ENCODE results near the gene SLC35F2. TPM values are rescaled to one million over a fixed set of nuclear protein-coding genes. Genes with fewer than 3 reads are reported as not detected.
"Not testable (repeated sequence)": the region's sequence is repeated elsewhere in the genome, so short reads cannot be mapped to it uniquely, and the experiment has no call there.

The SLC35F2 gene
- polyA plus RNA-seq, 4 donors, result 13.5 to 15.6 (median 14.7) TPM

DNA sequence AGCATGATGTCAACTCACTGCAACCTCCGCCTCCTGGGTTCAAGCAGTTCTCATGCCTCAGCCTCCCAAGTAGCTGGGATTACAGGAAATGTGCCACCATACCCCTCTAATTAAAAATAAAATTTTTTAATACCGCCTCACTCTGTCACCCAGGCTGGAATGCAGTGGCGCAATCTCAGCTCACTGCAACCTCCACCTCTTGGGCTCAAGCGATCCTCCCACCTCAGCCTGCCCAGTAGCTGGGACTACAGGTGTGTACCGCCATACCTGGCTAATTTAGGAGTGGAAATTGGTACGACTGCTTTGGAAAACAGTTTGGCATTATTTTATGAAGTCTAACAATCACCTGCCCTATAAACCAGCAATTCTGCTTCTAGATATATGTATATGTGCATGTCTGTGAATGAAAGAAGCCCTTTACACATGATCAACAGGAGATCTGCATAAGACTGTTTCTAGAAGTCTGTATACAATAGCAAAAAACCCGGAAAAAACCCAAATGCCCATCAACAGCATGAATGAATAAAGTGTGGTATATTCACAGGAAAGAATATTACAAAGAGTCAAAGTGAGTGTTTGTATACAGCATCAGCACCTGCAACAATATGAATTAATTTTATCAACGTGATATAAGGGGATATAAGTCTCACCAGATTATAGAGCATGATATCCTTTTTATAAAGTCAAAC, 16.0 kb downstream of the SLC35F2 start:
- no peak for DNase-seq (ENCODE audit: low read depth in 4 of 4, low spot score in 2 of 4)

DNA sequence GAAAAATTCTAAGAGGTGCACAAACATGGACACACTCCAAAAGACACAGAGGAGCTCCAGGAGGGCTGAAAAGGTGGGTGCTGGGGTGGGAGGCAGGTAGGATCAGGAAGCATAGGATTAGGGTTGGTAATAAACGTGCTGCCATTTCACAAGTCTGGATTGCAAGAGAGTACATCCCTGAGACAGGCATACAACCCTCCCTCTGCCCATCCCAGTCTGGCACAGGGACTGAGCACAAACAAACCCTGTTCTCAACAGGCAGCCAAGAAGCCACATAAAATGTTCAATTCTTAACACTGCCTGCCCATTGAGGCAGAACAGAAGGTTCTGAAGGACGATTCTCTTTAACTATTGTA, 18.5 kb downstream of the SLC35F2 start:
- no peak for DNase-seq (ENCODE audit: low read depth in 4 of 4, low spot score in 2 of 4)

DNA sequence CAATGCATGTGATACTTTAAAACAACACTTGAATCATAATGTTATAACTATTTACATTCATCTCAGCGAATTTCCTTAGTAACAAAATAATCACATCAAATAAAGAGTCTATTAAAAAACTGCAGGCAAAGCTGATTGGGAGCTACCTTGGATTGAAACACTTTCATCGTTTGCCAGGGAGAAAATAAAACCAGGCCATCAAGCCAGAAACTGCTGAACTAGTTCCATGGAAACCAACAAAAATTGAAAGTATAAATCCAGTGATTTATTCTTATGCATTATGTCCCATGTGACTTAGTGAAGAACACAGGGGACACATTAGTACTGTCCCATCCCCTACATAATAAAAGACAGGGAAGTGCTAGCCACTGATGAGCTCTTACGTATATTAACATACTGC, 21.7 kb downstream of the SLC35F2 start:
- DNase-seq (ENCODE audit: low read depth in 4 of 4, low spot score in 2 of 4), result no peak

DNA sequence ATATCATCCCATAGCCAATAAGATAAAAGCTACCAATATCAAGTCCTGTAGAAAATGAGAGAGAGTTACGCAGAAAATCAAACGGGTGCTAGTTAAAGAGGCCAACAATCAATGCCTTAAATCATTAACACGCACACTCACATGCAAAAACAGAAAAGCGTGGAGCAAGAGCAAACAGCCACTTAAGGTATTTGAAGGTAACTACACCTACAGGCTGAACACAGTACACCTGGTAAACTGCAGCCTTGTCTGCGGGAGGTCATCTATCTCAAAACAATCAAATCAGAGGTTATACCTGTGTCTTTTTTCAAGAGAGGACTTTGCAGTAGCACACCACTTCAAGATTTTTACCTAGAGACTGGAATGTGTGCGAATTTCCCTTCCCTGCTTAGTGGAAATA, 23.6 kb downstream of the SLC35F2 start:
- DNase-seq (ENCODE audit: low read depth in 4 of 4, low spot score in 2 of 4), result no peak

DNA sequence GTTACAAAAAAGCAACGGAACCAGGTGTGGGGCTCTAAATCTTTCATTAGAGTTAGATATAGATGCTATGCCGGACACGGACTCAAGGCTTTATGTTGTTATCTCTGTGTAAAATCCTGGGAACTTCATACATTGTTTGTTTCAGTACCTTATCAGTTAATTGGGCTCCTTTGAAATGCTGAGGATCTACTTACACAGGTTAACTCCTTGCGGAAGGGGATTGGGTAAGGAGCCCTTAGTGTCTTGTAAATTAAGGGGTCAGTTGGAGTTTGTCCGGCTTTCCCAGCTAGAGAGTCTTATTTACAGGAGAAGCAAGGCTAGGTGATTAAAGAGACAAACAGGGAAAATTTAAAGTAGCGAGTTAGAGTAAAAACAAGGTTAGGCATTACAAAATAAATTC, 24.7 kb downstream of the SLC35F2 start:
- DNase-seq (ENCODE audit: low read depth in 4 of 4, low spot score in 2 of 4), result not testable (repeated sequence)

DNA sequence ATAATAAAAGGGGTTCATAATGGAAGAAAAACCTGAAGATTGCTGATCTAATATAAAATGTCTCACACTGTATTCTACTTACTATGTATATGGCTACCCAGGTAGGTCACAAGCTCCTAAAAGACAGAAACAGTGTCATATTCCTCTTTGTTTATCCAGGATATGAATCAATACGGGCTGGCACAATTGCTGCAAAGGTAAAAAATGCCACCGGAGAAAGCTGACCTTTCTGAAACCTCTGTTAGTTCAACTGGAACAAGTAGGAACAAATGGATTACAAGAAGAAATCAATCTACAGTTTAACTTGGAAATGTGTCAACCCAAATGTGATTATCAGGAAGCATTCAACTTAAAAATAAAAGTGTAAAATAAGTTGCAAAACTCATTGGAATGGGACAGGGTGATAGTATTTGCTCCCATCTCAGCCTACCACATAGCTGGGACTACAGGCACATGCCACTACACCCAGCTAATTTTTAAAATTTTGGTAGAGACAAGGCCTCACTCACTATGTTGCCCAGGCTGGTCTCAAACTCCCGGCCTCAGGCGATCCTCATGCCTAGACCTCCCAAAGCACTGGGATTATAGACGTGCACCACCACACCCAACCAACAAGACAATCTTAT, 27.6 kb downstream of the SLC35F2 start:
- DNase-seq (ENCODE audit: low read depth in 4 of 4, low spot score in 2 of 4), result no peak

DNA sequence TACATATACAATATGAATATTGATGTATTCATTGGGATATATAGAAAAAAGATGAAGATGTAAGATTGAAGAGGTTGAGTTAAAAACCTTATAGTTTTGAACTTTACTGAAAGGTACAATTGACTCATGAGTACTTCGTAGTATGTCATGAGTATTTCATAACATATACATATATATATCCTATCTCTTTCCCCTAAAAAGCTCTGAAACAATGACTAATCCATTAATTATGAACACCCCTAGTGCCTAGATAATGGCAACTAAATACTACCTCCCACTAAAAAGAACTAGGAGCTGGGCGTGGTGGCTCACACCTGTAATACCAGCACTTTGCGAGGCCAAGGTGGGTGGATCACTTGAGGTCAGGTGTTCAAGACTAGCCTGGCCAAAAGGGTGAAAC, 31.5 kb downstream of the SLC35F2 start:
- DNase-seq (ENCODE audit: low read depth in 4 of 4, low spot score in 2 of 4), result no peak

DNA sequence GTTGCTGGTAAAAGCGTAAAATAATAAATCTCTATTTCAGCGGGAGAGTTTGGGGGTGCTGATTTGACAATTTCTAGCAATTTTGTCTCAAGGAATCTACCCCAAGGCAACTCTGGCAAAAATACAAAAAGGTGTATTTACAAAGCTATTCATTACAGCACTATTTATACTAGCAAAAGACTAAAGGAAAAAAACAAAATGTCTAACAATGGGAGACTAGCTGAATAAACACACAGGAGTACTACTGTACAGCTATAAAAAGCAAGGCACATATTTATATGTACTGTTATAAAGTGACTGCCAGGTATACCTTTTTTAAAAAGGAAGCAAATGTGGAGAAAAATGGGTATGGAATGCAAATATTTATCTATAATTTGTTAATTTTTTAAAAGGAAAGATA, 32.7 kb downstream of the SLC35F2 start:
- no peak for DNase-seq (ENCODE audit: low read depth in 4 of 4, low spot score in 2 of 4)

DNA sequence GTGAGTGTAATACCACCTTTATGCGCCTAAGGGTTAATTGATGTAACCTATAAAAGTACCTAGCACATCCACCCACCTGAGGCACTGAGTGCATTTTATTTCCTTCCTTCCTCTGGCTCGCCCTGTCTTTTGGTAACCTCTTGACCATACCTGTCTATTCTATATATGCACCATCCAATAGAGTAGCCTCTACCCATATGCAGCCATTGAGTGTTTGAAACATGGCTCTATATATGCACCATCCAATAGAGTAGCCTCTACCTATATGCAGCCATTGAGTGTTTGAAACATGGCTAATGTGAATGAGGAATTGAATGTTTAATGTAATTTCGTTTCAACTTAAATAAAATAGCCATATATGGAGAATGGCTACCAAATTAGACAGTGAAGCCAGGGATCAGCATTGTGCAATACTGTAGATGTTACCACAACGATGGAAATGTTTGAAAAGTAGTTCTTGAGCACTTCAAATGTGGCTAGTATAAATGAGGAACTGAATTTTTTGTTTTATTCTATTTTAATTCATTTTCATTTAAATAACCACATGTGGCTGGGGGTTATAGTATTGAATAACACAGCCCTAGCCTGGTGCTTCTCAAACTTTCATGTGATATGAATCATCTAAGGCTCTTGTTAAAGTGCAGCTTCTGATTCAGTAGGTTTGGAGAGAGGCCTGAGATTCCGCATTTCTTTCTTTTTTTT, 33.8 kb downstream of the SLC35F2 start:
- DNase-seq (ENCODE audit: low read depth in 4 of 4, low spot score in 2 of 4), result no peak

DNA sequence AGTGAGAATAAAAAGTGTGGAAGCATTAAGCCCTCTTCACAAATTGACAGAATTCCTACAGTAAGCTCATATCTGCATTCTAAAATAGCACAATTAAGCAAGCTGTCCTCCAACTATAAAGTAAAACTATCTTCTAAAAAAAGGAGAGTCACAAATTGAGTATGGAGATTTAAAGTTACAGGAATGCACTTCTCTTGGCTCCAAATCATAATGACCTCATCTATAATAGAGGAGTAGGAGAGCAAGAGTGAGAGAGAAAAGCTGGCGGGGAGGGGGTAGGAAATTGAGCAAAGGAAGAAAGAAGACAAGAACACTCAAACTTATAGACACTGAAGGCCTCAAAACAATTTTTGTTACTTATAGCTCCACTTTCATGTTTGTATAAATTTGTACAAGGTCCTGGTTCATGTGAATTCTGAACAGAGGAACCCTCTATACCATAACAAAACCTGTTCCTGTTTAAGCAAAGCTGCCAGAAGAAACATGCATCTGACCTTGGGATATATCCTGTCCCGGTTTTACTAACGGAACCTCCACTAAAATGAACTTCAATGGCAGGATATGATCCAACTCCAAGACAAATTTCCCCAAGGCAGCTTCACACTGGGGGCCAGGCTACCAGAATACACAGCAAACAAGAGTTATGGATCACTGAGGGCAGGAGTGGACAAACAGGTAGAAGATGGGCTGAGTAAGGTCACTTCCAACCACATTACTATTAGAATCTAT, 37.2 kb downstream of the SLC35F2 start:
- no peak for DNase-seq (ENCODE audit: low read depth in 4 of 4, low spot score in 2 of 4)

DNA sequence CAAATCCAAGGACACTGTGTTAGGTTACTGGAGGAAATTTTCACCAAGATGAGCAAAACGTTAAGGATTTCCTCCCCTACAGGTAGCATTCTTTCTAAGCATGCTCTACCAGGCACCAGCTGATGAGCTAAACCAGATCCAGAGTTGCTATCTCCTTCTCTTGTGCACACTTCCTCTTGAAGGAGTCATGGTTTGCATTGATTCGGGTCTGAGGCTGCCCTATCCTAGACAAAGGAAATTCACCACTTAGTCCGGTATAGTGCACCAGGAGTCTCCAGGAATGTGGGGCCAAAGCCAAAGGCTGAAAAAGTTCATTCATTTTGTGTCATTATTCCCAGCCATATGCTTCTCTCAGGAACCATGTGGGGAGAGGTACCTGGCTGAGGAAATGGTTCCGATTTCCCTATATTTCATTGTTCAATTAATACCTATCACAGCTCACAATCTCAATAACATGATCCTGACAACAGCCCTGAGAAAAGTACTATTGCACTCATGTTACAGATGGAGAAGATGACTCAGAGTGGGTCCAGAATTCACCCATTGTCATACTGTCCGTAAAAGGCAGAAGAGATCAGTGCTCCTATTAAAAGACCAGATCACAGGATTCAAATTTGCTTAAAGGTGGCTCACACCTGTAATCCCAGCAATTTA, 39.1 kb downstream of the SLC35F2 start:
- DNase-seq (ENCODE audit: low read depth in 4 of 4, low spot score in 2 of 4), result no peak

DNA sequence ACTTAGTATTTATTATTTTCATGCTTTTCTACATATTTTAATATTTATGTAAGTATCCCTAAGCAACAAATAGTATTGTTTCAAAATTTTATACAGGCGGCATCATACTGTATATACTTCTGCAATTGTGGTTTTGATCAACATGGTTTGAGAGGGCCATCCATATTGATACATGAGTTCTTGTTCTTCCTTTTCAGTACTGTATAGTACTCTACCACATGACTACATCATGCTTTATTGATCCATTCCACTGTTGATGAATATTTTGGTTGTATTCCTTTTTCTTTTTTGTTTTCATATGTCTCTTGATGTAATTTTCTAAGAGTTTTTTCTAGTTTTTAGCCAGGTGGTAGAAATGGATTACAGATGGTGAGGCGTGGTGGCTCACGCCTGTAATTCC, 40.1 kb downstream of the SLC35F2 start:
- no peak for DNase-seq (ENCODE audit: low read depth in 4 of 4, low spot score in 2 of 4)

DNA sequence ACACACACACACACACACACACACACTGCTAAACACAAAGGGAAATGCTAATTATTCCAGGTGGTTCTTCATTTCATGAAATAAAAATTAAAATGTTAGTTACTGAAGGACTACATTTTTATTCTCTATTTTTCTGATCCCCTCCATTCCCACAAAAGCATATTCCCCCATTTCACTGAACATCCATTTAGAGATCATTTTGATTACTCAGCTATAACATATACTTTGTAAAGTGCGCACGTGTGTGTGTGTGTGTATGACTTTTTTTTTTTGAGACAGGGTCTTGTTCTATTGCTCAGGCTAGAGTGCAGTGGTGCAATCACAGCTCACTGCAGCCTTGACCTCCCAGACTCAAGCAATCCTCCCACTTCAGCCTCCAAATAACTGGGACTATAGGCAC, 42.6 kb downstream of the SLC35F2 start:
- DNase-seq (ENCODE audit: low read depth in 4 of 4, low spot score in 2 of 4), result no peak

DNA sequence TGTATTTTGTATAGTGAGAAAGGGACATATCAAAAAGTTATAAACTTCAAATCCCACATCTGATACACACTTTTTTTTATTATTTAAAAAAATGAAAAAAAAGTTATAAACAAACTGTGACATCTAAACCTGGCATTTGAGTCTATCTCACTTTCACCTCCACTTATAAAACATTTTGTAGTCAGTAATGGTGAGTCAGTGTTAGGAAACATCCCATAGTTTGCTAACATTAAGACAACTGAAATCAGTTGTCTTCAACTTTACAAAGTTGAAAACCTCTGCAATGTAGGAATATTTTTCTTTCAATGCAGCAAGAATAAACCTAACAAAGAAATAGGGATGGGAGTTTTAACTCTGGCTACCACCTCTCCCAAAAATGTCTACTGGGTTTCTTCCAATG, 47.7 kb downstream of the SLC35F2 start:
- no peak for DNase-seq (ENCODE audit: low read depth in 4 of 4, low spot score in 2 of 4)

DNA sequence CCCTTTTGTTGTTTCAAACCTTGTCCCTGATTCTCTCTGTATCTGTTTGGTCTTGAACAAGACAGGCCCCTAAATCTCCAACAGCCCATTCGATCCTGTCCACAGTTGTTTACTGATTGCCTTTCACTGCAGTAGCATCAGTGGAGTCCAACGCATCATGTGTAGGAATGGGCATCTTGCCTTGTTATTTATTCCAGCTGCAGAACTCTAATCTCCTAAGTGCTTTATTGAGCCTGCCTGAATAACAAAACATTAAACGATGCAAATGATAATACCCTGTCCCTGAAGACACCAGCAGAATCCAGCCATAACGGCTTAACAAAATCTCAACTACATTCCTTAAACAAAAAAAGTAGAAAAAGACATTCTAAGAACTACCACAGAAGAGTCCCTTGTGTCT, 50.1 kb downstream of the SLC35F2 start:
- no peak for DNase-seq (ENCODE audit: low read depth in 4 of 4, low spot score in 2 of 4)

DNA sequence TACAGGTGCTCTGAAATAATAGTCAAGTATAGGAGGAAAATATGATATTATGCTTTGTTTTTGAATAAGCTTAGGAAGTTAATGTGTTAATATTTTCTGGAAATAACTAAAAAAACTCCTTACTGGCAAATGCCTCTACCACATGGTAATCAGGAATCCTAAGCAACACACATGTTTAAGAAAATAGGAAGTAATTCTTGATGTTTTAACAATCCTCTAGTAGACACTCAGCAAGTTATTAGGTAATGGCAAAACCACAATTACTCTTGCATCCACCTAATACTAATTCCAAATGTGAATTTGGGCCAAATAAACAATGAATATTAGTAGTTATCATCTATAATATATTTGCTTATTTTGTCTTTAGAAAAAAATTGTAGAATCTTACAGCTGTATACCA, 53.6 kb downstream of the SLC35F2 start:
- DNase-seq (ENCODE audit: low read depth in 4 of 4, low spot score in 2 of 4), result no peak

DNA sequence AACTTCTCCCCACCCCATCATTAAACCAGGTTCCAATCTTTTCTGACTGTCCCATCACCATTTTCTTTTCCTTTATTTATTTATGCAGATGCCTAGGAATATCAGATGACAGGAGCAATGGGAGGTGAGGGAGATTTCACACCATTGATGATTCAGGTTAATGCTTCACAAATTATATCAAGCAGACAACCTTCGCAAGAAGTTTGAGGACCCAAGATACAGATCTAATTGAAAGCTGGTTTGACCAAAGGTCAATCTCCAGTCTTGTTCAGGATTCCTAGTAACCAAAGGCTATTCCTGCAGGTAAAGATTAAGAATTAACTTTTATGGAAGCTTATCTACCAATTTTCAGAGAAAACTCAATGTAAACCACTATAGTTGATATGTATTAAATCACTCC, 54.4 kb downstream of the SLC35F2 start:
- no peak for DNase-seq (ENCODE audit: low read depth in 4 of 4, low spot score in 2 of 4)

DNA sequence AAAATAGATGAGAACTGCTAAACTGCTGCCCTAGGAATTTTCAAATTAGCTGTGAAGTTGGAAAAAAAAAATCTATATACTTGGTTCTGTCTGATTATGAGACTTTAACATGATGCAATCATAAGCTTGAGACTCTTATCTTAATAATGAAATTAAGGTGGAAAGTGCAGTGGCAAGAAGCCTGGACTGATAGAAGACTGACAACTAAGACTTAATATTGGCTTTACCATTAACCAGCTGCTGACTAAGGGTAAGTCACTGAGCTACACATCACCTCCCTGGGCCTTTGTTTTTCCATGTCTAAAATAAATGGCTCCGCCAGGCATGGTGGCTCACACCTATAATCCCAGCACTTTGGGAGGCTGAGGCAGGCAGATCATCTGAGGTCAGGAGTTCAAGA, 56.9 kb downstream of the SLC35F2 start:
- DNase-seq (ENCODE audit: low read depth in 4 of 4, low spot score in 2 of 4), result no peak

DNA sequence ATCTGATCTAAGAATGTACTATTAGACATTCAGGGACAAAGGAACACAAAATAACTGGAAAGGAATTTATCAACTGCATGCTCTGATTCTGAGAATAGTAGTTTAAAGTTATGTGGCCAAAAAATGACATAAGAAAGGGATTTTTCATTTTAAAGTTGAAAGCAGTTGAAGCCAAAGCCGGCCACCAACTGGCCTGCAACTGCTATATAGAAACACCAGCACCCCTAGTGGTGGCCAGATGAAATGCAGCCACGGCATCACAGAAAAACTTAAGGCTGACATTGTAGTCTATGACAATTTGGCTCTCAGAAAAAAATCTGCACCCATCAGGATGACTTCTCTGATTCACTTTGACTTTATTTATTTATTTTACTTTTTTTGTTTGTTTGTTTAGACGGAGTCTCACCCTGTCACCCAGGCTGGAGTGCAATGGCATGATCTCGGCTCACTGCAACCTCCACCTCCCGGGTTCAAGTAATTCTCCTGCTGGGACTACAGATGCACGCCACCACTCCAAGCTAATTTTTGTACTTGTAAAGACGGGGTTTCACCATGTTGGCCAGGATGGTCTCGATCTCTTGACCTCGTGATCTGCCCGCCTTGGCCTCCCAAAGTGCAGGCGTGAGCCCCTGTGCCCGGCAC, 59.2 kb downstream of the SLC35F2 start:
- peak in 2 of 4 donors; percentile 28 to 32 for DNase-seq (ENCODE audit: low read depth in 4 of 4, low spot score in 2 of 4)

DNA sequence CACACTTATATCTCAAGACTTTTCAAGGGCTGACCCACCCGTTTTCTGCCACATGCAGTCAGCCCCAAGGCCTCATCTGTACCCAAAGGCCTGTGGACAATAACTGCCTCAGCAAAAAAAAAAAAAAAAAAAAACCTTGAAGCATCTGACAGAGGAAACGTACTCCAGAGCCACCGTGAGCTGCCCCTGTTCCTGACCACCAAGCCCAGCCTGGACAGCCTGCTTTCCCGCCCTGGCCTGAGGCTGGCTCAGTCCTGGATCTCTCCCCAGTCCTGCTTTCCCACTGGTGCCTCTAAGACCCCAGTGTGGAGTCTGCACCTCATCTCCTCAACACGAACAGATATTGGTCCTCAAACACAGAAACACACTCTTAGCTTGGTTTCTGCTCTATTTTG, 66.5 kb downstream of the SLC35F2 start:
- no peak for DNase-seq (ENCODE audit: low read depth in 4 of 4, low spot score in 2 of 4)

Data from left renal cortex interstitium (tissue), 4 donors.